ENCODE results near the gene DDB1.

The DDB1 gene

DNA sequence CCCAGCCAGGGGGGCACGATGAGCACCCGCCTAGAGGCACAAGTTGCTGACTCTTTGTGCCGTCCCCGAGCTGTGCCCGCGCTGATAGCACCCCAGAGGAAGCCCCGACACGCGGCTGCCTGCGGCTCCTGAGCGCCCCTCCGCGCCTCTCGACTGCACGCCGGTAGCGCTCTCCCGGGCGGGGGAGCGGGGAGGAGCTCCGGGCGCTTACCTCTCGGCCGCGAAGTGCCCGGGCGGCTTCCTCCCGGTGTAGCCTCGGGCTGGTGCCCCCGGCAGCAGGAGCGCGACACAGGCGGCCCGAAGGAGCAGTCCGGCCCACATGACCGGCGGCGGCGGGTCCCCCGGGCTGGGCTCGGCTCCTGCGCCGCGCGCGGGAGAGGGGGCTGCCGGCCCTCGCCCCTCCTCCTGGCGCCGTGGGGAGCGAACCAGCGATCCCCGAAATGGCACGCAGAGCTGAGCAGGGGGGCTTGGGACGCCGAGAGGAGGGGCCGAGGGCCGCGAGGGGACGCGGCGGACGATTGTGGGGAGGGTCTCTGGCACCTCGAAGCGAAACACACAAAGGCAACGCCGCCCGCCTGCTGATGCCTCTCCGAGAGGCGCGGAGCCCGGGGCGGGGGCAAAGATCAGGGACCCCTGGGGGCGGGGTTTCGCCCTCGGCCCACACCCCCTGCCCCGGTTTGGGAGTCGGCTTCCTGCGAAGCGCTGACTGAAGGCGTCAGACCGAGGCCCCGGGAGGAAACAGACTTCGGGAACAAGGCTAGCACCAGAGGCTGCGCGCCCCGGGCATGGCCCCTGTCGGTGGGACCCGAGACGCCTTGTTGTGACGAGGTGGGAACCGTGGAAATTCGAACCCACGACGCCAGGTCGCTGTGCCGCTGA, 37.9 kb downstream of the DDB1 start, which contains the start of gene VWCE:
Gene VWCE (minus strand): TSS at position 600 of the 879 bp plus-strand sequence. CDS start 279 bp downstream, at position 321.
- in situ Hi-C loops (cut with MboI; ENCODE audit: low sequenced_read_pairs, unreplicated experiment) = no loop called here
- TF ChIP-seq CTCF (IDR thresholded peaks at IDR 0.05; ENCODE audit: borderline replicate concordance, control extremely low read depth, extremely low read depth, insufficient read depth, missing control alignments) = peak; percentile 63

GRCh38 chr11:61293867-61294716, 38.8 kb downstream of the DDB1 start:
- no peak for TF ChIP-seq CTCF (IDR thresholded peaks at IDR 0.05; ENCODE audit: borderline replicate concordance, control extremely low read depth, extremely low read depth, insufficient read depth, missing control alignments)
- DNase-seq (ENCODE audit: low spot score) = peak; percentile 80
- in situ Hi-C loops (cut with MboI; ENCODE audit: low sequenced_read_pairs, unreplicated experiment) = no loop called here

More for the DNA sequence above, 37.9 kb downstream of the DDB1 start, which contains the start of gene VWCE:
- DNase-seq (ENCODE audit: low spot score) = peak; percentile 95

- in situ Hi-C loops (cut with MboI; ENCODE audit: low sequenced_read_pairs, unreplicated experiment) = no loop called here
- TF ChIP-seq CTCF (IDR thresholded peaks at IDR 0.05; ENCODE audit: borderline replicate concordance, control extremely low read depth, extremely low read depth, insufficient read depth, missing control alignments) = no peak
- no peak for DNase-seq (ENCODE audit: low spot score)
Observed at GRCh38 chr11:61292356-61292755, 40.5 kb downstream of the DDB1 start.

DNA sequence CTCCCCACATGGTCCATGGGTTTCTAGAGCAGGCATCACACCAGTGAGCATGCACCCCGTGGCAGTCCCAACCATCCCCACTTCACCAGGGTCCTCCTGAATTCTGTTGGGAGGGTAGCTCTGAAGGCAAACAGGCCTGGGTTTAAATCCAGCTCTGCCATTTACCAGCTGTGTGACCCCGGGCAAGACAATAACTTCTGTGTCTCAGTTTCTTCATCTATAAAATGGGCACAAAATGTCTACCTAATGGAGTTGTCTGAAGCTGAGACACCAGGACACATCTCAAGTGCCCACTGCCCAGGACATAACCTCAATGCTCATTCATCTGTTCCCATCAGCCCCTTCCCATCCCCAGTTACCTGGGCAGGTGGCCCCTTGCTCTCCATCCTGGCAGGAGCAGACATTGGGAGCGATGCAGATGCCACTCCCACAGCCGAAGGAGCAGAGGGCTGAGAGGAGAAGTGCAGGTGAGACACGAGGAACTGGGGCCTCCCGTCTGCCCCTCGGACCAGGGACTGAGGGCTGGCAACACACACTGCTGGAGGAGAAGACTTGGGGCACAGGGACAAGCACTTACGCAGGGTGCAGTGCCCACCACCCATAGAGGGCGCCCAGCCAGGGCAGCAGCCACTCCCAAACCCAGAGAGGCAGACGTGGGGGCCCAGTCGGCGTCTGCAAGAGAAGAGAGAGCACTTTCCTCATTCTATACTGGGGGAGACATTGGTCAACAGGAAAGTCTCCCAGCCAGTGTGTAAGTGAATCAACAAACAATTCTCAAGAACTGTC, 41.8 kb downstream of the DDB1 start:
- no peak for DNase-seq (ENCODE audit: low spot score)
- in situ Hi-C loops (cut with MboI; ENCODE audit: low sequenced_read_pairs, unreplicated experiment) = no loop called here
- no peak for TF ChIP-seq CTCF (IDR thresholded peaks at IDR 0.05; ENCODE audit: borderline replicate concordance, control extremely low read depth, extremely low read depth, insufficient read depth, missing control alignments)

DNA sequence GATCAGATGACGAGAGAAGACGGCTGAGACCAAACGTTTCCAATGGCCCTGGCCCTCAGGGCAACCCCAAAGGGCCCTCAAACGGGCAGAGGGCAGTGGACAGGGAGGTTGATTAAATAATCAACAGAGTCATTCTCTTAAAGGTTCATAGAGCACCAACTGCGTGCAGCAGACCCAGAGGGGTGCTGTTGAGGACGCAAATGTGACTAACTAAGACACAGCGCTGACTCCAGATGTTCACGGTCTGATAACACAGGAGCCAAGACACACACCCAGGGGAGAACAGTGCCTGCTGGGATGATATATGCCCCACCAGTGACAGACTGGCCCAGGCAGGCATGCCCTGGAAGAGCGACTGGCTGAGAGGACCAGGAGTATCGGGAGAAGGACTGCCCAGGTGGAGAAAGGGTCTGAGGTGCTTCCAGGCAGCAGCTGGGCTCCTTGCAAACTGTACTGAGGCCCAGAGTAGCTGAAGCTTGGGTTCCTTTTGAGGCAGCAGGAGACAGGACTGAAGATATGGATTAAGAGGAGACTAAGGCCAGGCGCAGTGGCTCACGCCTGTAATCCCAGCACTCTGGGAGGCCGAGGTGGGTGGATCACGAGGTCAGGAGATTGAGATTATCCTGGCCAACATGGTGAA, 45.4 kb downstream of the DDB1 start:
- no peak for DNase-seq (ENCODE audit: low spot score)
- no peak for TF ChIP-seq CTCF (IDR thresholded peaks at IDR 0.05; ENCODE audit: borderline replicate concordance, control extremely low read depth, extremely low read depth, insufficient read depth, missing control alignments)
- in situ Hi-C loops (cut with MboI; ENCODE audit: low sequenced_read_pairs, unreplicated experiment) = no loop called here
